GM12878 (cell line): ENCODE results near the gene DICER1.

Experiments
- CHD2 ChIP-seq: IDR thresholded peaks from 2 replicates; pipeline ENCODE4 v1.6.1; 2011; ENCODE audit warnings: low read depth, low read length, improper control_type of control experiment, borderline replicate concordance
- DPF2 ChIP-seq: fragments of 450-650 bp; IDR thresholded peaks from 2 replicates; pipeline ENCODE4 v1.6.1; 2017; ENCODE audit warnings: mild to moderate bottlenecking
- GABPA ChIP-seq: IDR thresholded peaks from 2 replicates; pipeline ENCODE4 v1.6.1; 2014; ENCODE audit warnings: antibody characterized with exemption, low read depth, mild to moderate bottlenecking, inconsistent platforms
- JUND ChIP-seq: IDR thresholded peaks from 2 replicates; pipeline ENCODE4 v1.6.1; 2012; ENCODE audit warnings: low read depth, mild to moderate bottlenecking, low read length, improper control_type of control experiment, moderate library complexity
- MEF2A ChIP-seq: IDR thresholded peaks from 2 replicates; pipeline ENCODE4 v1.6.1; 2011; ENCODE audit warnings: low read depth, mild to moderate bottlenecking, low read length, moderate library complexity; ENCODE audit not compliant: insufficient read depth
- MEF2B ChIP-seq: fragments of 450-650 bp; IDR thresholded peaks from 2 replicates; pipeline ENCODE4 v1.6.1; 2018; ENCODE audit warnings: mild to moderate bottlenecking, moderate library complexity; ENCODE audit not compliant: partially characterized antibody, poor library complexity, severe bottlenecking
- NR2C2 ChIP-seq: IDR thresholded peaks from 2 replicates; pipeline ENCODE4 v1.6.1; 2011; ENCODE audit warnings: borderline replicate concordance, low read depth; ENCODE audit not compliant: control insufficient read depth, insufficient read length
- POLR2A ChIP-seq: IDR thresholded peaks from 2 replicates; pipeline ENCODE4 v1.6.1; 2011; ENCODE audit warnings: low read depth, mild to moderate bottlenecking, low read length
- POU2F2 ChIP-seq: IDR thresholded peaks from 3 replicates; pipeline ENCODE4 v1.6.1; 2011; ENCODE audit warnings: low read depth, mild to moderate bottlenecking, low read length, borderline replicate concordance
- RB1 ChIP-seq: fragments of 450-650 bp; formaldehyde crosslinking; IDR thresholded peaks from 2 replicates; pipeline ENCODE4 v1.6.1; 2017; ENCODE audit warnings: mild to moderate bottlenecking, borderline replicate concordance
- TF ChIP-seq, protein P1 (sequence below), 3 experiments: IDR thresholded peaks in 2 of 3; conservative IDR thresholded peaks in 1 of 3; 2 replicates each; pipeline ENCODE4 v1.5.1; 2011; ENCODE audit warnings: low read depth in 3 of 3, low read length in 3 of 3, mild to moderate bottlenecking in 3 of 3, control low read depth in 2 of 3, moderate library complexity in 2 of 3, inconsistent platforms in 1 of 3, mixed read lengths in 1 of 3; ENCODE audit not compliant: control insufficient read depth in 2 of 3, insufficient read depth in 1 of 3; ENCODE audit errors: extremely low read depth in 1 of 3
- TF ChIP-seq, protein P2 (sequence below): IDR thresholded peaks from 2 replicates; pipeline ENCODE4 v1.6.1; 2011; ENCODE audit warnings: low read depth, mild to moderate bottlenecking, low read length, moderate library complexity, borderline replicate concordance; ENCODE audit errors: extremely low read depth

DNA sequence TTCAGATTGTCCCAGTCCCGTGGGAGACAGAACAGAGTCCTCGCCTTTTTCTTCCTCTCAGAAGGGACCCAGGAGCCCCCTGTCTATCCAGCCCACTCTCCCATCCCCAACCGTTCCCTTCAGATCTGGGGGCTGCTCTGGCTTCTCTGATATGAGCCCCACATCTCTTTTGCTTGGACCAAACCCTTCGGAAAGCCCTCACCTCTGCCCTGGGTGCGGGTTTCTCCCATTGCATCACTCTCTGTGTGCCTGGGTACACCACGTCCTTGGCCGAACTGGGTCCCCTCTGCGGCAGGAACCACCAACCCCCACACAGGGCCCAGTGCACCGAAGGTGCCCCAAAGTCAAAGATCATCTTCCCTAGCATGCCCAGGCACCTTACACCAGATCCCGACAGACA is 87.8 kb downstream of the DICER1 start:
- TF ChIP-seq MEF2A (no peak), JUND (no peak), DPF2 (no peak), NR2C2 (no peak), MEF2B (no peak), GABPA (no peak), CHD2 (no peak), POU2F2 (no peak), RB1 (no peak), POLR2A (no peak)
- TF ChIP-seq, protein P1, sequence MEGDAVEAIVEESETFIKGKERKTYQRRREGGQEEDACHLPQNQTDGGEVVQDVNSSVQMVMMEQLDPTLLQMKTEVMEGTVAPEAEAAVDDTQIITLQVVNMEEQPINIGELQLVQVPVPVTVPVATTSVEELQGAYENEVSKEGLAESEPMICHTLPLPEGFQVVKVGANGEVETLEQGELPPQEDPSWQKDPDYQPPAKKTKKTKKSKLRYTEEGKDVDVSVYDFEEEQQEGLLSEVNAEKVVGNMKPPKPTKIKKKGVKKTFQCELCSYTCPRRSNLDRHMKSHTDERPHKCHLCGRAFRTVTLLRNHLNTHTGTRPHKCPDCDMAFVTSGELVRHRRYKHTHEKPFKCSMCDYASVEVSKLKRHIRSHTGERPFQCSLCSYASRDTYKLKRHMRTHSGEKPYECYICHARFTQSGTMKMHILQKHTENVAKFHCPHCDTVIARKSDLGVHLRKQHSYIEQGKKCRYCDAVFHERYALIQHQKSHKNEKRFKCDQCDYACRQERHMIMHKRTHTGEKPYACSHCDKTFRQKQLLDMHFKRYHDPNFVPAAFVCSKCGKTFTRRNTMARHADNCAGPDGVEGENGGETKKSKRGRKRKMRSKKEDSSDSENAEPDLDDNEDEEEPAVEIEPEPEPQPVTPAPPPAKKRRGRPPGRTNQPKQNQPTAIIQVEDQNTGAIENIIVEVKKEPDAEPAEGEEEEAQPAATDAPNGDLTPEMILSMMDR (IDR thresholded peaks at IDR 0.05 in 2 of 3, conservative IDR thresholded peaks at IDR 0.05 in 1 of 3; ENCODE audit: control insufficient read depth in 2 of 3, extremely low read depth in 1 of 3, insufficient read depth in 1 of 3, low read depth in 3 of 3, low read length in 3 of 3), result no peak
- TF ChIP-seq, protein P2, sequence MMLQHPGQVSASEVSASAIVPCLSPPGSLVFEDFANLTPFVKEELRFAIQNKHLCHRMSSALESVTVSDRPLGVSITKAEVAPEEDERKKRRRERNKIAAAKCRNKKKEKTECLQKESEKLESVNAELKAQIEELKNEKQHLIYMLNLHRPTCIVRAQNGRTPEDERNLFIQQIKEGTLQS, result no peak
